HG02678 (cell line): Measurements from ENCODE around the gene PEMT.

Experiments used
- ATAC-seq: cut with Tn5 transposase; IDR thresholded peaks from one replicate; pipeline ENCODE4 v1.9.1; 2021; ENCODE audit warnings: mild to moderate bottlenecking, moderate library complexity; ENCODE audit not compliant: unreplicated experiment

PEMT gene

DNA sequence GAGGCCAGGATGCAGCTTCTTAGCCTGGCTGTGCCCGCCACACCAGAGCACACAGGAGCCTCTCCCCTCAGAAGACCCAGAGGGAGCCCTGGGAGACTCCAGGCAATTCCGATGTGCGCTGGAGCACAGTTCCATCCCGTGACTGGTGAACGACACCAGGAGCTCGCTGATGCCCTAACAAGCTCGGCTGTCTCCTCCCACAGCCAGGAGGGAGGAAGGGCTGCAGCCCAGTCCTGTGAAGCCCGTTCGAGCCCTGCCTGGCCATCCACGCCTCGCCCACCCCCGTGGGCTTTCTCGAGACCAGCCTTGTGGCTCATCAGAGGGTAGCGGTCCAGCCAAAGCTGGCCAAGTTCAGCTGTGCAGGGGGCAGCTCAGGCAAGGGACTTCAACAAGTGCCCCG, 73.5 kb downstream of the PEMT start:
- ATAC-seq: no peak

DNA sequence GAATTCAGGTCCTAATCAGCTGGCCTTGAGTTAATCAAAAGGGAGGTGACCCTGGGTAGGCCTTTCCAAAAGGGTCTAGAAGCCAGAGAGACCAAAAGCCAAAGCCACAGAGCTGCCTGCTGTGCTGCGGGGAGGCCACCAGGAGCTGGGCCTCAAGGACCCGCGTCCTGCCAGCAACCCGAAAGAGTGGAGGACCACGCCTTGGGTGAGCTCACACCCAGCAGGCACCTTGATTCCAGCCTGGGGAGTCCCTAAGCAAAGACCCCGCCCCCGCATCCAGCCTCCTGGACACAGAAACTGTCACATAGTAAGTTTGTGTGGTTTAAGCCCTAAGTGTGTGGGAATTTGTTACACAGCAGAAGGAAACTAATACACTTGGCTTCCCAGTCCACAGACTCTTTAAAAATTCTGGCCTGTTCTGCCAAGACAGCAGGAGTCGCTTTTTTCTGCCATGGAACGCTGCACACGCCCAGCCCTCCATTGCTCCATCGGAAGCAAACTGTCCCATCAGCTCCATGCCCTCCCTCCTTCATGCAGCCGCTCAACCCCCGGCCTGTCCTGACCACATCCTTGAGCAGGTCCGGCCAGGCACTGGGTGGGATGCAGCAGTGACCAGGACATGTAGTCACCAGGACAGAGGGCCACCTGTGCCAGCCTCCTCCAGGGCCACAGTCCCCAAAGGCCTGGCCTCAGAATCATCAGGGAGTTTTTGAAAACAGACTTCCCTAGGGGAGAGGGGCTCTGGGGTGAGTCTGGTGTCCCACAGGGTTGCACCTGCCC, 74.4 kb downstream of the PEMT start:
- no peak for ATAC-seq

DNA sequence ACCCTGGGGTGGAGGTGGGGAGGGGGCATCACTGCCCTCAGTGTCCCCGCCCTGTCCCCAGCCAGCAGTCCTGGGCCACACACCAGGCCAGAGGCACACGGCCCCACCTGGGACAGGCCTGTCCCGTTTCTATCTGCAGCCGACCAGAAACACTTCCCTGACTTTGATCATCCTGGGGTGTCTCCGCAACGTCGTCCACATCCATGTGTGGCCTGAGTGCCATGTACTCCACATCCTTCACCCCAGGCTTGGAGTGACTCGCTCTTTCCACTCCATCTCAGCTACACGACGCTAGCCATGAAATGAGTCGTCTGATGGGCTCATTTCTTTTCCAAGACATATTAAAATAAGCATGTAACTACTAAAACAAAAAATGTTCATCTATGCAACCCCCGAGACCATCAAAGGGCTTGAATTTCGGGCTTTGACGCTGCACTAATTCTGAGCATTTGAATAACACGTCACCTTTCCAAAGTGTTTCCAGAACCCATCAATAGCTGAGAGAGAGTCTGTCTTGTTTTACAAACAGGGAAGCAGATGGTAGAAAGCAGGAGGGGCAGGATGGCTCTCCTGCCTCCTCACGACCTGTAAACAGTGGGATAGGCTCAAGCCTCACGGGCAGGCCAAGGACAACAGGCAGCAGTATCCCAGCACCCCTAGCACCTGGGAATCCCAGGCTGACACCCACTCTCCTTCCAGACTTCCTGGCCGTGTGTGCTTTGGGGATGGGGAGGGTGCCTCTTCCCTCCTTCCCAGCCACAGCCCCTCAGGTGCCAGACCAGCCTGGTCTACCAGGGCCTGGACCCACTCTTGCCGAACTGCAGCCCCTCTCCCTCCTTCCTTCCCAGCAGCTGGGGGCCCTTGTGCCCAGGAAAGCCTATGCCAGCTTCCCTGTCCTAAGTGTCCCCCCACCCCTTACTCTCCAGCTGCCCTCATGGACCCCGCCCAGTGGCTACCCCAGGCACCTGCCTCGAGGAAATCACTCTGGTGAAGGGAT, 75.3 kb downstream of the PEMT start:
- ATAC-seq: no peak

DNA sequence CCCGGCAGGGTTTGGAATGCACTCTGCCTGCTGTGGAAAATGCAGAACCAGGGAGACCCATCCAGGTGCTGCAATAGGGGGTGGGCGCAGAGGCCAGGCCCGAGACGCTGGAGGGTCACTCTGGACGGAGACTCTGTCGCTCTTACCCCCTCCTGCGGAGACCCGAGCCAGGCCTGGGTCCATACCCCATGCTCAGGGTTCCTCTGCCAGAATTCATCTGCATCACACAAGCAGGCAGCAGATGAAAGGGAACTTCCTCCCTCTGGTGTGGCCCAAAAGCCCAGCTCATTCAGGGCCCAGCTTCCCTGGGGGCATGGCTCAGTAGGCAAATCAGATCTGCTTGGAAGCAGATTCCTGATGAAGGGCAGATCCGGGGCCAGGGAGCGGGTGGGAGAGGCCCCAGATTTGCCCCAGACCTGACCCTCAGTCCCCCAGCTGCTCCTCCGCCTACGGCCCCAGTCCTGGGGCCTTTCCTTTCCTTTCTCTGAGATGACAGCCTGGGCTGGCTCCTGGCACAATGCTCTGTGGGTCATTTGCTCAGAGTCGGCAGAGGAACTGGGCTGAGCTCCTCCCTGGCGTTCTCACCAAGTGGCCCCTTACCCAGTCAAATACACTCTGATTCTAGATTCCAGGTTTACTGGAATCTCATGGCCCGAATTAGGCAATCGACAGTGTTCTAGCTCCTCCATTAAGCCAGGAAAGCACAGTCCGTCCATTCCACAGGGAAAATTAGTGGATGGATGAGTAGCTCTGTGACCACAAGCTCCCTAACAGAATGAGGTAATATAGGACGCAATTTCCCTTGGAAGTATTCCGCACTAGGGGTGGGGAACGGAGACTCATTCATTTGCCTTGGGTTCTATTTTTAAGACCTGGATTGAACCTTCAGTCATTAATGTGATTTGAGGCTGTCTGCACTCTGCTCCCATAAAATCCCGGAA, 76.2 kb downstream of the PEMT start:
- ATAC-seq: no peak

DNA sequence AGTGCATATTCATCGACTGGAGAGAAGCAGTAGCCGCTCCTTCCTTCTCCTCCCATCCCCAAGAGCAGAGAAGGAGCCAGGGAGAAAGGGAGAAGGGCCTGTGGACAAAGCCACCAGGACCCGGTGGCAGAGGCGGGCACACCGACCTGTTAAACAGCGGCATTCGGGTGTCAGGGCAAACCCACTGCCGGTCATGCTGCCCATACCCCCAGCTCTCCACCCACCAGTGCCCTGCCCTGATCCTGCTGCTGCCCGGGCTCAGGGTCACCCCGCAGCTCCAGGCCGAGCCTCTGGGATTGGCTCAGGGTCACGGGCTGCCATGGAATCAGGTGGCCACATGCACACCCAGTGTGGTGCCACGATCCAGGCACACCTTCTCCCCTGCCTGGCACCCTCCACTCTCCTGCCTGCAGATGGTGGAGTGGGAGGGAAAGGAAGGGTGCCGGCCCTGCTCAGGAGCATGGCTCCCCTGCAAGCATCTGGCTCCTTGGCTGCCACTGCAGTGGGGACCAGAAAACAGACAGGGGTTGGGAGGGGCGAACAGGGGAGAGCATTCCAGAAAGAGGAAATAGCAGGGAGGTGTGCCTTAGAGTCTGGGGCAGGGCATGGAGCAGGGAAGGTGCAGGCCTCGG, 77.0 kb downstream of the PEMT start:
- no peak for ATAC-seq

DNA sequence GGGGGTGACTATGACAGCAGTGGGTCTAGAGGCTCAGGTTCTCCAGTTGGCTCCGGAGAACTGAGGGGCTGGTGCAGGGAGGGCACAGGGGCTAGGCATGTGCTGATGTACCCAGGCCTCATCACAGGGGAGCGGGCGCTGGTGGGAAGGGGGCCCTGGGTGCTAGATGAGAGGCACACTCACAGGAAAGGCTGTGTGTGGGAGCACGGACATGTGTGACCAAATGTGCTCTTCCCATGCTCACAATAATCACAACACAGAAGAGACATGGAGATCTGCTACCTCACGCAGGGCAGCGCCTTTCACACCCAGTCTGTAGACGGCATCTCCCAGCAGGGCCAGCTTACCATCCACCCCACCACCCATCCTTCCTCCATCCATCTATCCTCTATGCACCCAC, 77.9 kb downstream of the PEMT start:
- ATAC-seq: no peak

DNA sequence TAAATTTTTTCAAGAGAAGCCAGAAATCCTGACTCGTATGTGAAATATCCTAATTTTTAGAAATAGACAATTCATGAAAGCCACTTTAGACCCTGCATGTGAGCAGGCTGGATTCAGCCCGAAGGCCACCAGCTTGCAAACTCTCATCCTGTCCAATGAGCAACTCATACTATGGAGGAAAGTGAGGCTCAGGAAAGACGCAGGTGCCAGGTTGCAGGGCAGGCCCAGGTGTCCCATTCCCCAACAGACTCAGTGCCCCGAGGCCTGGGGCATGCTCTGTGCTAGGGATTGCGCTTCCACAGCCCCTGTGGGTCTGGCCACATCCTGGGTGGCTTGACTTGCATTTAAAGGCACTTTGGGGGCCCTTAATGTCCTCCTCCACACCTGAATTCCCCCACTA, 78.6 kb downstream of the PEMT start:
- no peak for ATAC-seq

DNA sequence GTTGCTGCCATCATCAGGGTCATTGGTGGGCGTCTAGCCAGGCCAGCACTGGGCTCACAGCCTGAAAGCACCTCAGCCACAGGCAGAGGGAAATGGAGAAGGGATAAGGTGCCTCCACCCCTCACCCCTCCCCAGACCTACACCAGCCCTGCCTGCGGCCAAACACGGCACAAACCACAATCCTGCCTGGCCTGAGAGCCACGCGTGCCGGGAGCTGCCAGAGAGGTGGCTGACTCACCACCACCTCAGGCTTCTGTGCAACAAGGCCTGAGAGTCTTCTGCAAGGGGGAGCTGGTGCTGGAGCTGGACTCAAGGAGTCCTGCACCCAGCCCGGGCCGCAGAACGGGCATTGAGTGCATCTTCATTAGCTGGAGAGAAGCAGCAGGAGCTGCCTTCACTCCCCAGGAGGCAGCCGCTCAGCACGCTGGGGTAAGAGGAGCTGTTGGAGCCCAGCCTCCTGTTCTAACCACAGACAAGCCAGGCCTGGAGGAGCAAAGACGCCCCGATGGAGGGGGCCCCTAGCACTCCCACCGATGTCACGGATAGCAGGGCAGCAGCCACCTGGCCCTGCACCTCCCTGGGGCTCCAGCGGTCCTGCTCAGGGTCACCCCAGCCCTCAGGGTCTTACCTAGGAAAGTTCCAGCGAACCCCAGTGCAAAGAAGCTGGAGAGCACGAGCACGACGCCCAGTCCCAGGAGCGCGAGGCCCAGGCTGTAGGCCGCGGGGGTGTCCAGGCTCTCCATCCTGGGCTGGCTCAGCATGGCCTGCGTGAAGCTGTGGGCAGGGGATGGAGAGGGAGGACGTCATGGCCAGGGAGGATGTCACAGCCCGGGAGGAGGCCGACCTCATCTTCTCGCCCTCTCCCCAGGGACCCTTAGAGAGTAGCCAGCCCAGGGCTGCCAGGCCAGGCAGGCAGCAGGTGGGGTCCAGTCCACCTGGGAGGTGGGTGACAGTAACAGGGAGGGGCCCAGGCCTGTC, 79.3 kb downstream of the PEMT start:
- ATAC-seq: no peak

DNA sequence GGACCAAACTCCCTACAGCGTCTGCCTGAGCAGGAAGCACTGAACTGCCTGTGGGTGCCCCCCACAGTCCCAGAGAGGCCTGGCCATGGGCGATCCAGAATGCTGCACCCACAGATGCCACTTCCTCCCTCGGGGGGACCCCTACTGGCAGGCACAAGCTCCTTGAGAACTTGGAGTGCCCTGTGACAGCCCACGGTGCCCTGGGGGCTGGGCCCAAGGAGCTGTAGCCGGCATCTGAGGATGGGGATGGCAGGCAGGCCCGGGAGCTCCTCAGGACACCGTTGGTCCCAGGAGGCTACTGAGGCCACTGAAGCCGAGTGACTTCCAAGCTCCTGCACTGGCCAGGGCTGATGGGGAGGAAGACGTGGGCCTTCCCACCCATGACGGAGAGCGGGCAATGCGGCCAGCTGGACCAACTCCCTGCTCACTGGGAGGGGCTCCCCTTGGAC, 80.2 kb downstream of the PEMT start:
- no peak for ATAC-seq

DNA sequence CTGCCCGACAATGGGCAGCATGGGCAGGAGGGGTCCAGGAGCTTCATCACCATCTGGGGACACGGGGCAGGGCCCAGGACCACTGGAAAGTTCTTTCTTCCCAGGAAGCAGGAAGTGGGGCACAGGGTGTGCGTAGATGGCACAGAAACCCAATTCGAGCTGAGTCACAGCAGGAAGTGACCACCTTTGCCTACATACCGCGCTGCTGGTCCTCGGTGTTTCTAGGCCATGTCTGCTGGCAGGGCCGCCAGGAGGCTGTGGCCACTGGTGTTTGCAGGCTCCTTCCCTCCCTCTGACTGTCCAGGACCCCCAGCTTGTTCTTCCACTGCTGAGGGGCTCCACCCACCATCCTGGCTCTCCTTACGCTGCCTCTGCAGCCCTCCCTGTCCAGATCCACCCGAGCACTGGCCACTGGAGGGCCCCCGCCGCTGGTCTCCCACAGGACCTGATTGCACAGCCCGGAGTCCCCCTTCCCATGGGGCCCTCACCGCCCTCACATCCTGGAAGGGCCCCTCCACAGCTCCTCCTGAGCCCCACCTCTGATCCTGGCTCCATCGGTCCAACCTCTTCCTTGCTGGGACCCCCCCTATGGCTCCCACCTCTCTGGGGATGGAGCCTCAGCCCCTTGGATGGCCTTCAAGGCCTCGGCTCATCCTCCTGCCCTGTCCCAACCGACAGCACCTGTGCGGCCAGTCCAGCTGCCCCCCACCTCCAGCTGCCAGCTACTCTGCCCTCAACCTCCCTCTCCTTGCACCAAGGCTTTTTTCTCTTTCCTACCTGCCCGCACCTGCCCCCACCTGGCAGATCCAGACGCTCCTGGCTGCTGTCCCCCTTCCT, 80.8 kb downstream of the PEMT start:
- no peak for ATAC-seq

DNA sequence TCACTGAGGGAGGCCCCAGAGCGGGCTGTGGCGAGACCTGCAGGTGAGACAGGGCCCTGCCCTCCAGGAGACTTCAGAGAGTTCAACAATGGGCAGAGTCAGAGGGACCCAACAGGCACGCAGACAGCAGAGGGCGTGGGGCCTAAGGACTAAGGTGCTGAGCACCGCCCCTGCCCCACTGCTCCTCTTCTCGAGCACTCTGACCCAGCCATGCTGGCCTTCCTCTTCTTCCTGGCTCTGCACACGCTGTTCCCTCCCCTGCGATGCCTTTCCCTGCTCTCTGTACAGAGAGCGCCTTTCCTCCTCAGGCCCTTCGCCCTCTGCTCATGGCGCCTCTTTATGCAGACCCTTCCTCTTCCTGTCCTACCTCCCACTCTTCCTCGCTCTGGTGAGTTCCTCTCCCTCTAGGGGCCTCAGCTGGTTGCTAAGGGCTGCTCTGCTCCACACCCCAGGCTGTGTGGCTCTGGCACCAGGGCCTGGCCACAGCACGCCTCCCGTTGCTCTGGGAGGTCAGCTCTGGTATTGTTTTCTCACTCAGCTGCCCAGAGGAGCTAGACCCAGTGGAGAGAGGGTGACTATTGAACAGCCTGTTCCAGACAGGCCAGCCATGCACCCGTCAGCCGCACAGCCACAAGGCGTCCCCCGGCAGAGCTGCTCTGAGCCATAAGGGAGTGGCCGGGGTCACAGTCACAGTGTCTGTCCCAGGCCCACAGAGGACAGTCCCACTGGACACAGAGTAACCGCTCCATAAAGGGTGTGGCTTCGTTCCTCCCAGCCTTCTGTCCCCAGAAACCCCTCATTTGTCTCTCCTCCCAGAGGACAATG, 81.7 kb downstream of the PEMT start:
- ATAC-seq: no peak

DNA sequence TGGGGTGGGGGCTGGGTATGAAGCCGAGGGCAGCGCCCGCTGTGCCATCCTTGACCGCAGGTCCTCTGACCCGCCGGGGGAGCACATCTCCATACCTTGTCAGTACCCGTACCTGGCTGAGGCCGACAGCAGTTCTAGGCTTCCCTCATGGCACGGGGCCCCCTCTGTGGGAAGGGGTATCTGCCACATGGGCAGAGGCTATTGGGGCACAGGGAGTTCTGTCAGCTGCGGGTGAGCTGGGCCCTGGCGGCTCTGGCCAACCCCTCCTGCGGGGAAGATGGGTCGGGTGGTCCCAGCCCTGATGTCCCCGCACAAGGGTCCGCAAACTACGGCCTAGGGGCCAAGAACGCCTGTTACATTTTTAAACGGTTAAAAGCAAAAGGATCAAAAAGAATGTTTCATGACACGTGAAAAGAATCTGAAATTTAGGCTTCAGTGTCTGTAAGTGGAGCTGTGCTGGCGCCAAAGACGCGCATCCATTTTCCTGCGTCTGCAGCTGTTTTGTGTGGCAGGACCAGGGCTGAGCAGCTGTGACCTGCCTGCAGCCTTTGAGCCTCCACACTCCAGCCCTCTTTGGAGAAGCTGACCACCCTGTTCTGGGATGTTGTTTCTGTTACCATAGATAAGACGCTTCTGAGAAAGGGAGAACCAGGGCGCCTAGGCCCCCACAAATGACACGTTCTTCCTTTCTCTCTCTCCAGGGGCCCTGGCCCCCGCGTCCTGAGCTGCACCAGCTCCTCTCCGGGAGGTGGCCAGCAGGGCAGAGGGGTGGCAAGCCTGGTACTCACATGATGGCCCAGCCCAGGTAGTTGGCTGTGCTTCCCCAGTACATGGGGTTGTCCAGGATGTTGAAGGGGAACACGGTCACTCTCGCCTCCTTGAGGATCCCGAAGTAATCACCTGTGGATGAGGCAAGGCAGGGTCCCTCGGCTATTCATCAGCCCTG, 82.6 kb downstream of the PEMT start:
- no peak for ATAC-seq

DNA sequence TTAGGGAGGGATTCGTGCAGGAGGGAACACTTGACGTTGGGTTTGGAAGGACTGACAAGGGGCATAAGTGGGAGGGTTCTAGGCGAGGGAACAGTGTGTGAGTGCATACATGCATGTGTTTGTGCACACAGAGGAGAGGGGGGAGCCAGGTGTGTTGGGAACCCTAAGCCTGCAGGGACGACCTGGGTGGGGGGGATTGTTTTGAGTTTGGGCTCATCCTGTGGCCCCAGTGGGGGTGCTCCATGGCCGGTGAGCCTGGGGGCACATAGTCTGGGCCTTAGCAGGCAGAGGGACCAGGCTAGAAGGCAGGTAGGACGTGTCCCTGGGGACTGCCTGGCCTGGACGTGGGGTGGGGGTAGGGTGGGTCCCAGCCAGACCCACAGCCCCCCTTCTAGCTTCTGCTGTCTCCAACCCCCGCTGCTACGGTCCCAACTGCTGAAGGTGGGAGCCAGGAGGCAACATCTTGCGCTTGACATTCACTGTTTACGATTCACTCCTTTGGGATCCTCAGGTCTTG, 83.4 kb downstream of the PEMT start:
- no peak for ATAC-seq

DNA sequence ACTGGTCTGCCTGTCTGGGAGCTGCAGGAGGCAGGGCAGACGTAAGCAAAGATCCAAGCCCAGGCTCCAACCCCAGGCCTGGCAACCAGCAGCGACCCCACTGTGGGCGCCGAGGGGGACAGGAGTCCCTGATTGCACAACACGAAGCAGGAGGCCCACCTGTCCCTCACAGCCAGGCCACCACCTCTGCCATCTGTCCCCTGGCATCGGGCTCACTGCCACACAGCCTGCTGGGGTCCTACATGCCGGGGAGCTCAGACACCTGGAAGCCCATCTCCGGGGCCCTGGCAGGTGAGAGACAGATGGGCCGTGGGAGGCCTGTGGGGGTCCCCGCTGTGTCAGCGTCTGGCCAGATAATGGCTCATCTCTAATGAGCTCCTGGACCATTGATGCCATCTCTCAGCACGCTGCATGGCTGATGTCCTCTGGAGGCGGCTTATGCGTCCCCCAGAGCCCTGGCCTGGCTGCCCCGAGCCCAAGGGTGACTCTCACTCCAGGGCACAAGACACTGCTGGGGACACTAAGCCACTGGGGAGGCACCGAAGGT, 84.0 kb downstream of the PEMT start:
- no peak for ATAC-seq

DNA sequence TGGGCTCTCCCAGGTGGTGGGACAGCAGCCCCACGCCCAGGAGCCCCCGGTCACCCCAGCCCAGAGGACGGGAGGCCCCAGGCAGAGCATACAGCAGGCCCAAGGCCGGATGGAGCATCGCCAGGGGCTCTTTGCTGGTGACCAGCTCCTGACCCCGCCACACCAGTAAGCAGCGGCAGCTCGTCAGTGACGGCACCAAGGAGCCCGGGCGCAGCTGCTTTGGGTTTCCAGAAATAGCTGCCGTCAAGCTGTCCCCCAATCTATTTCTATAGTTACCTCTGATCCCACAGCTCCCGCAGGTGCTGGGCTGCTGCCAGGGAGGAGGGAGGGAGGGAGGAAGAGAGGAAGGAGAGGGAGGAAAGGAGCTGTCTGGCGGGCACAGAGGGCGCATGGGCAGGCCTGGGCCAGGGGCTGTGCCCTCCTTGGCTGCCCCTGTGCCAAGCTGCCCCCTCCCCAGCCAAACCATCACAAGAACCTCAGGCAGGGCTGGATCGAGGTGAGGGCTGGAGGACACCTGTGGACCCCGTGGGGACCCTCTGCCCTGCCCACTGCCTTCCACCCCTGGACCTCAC, 84.5 kb downstream of the PEMT start:
- no peak for ATAC-seq
